OCI-M2 (cell line): ENCODE data around the gene LRRFIP1.

ENCODE experiments used
- DNase-seq: peaks from one replicate; lab custom pipeline; 2025; ENCODE audit not compliant: unreplicated experiment; lab: John Stamatoyannopoulos, UW

The LRRFIP1 gene

GRCh38 chr2:237701033-237701858 is 73.9 kb downstream of the LRRFIP1 start:
- no peak for DNase-seq

DNA sequence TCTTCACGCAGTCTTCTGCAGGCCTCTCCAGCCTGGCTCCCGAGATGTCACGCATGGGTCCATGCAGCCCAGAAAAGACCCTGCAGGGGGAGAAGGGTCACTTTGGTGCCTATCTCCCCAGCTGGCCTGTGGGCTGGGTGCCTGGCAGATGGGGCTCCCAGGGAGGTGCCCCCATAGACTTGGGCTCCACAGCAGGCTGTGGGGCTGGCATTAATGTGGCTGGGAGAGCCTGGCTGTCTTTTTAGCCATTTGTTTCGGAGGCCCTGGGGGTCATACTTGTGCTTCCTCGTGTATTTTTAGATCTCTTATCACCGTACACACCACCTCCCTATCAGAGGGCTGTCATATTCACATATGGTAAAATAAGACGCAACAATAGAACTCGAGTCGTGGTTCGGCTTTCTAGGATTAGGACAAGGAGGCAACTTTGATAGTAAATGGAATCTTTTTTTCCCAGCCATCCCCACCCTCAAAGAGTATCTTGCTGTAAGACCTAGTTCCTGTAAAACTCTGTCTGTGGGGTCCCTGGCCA is 74.5 kb downstream of the LRRFIP1 start:
- no peak for DNase-seq

DNA sequence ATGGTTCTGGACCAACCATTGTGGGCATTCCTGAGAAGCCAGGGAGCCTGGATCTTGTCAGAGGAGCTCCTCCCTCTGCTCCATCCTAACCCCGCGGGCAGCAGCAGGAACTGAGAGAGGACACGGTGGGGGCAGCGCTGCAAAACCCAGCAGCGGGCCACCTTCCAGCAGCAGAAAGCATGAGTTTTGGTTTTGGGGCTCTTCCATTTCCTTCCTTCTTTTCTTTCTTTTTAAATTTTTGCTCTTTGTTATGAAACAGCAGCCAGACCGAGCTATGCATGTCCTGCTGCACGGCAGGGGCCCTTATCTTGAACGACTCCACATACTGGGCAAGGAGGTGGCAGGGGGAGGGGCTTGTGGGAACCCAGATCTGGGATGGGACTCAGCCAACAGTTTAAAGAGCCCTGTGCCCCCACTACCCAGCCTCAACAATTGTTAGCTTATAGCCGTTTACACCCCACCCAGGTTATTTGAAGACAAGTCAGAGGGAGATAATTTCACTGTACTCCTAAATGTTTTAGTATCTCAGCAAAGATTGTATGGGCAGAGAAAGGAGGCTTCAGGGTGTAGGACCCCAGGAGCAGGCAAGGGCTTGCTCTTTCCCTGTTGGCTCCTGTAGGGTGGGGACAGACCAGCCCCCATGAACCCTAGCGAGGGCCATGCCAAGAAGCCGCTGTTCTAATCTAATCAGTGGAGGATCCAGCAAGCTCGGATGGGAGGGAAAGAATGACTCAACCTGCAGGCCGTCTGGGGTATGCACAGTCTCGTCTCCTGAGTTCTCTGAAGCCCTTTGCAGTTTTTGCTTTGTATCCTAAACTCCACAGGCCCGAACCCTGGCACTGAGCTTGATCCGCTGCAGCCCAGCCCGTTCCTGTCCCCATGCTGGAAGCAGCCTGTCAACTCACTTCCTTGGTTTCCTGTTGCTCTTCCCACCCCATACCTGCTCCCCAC is 75.3 kb downstream of the LRRFIP1 start:
- no peak for DNase-seq

DNA sequence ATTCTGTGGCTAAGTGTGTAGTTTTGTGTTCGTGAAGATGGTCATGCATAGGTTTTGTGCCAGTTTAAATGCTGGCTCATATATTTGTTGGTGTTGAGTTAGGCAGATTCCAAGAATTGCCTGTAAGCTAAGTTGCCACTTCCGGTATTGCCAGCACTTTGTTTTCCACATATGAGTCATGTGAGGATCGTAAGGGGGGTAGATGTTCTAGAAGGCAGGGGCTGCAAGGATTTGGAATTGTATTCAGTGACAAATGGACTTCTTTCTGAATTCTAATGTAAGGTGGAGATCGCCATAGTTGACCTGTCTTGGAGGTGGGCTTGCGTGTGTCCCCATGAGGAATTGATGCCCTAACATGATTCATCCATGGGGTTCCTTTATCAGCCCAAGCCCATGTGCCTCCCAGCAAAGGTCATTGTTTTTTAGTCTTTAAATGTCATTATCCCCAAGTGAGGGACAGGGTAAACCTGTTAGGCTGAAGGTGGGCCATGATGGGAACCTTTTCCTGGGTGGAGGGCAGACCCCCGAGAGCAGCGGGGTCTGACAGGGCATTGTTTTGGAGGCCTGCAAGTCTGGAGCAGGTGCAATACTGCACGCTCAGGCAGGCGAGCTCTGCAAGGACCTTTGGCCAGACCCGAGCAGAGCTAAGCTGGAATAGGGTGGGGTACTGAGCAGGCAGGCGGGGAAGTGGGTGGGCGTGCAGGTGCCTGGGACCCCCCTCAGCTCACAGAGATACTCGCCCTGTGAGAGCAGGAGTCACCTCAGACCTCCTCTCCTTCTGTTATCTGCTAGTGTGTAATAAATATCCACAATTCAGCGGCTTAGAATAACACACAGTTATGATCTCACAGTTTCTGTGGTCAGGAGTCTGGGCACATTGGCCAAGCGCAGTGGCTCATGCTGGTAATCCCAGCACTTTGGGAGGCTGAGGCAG is 77.4 kb downstream of the LRRFIP1 start:
- DNase-seq, result no peak

DNA sequence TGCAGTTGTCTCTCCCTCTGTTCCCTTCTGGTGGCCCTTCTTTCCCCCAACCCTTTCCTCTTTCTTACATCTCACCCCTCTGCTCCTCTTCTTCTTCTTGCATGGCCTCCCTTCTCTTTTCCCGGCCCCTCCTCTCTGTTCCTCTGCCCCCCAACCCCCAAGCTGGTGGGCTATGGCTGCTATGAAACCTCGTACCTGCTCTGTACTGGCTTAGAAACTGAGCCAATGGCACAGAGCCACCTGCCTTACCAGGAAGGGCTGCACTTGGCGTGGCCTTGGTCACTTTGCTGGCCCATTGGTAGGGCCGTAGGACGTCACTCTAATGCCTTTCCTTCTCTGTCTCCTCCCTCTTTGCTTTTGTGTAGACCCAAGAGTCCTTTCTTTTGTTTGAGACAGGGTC is 78.9 kb downstream of the LRRFIP1 start:
- no peak for DNase-seq

GRCh38 chr2:237708065-237708398 is 80.6 kb downstream of the LRRFIP1 start:
- DNase-seq, result no peak

DNA sequence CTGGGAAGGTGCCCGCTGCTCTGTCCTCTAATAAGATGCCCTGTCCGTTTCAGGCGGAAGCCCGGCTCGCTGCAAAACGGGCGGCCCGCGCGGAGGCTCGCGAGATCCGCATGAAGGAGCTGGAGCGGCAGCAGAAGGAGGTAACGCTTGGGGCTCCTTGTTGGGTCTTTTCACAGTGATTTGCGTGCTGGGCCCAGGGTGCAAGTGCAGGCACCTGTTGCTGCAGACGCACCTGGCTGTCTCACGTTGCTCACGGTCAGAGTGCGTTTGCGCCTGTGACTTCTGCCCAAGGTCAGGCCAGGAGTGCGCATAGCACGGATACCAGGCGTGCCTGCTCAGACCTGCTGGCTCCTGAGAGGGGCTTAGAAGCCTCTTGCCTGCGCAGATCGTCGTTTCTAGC is 81.1 kb downstream of the LRRFIP1 start:
- no peak for DNase-seq

GRCh38 chr2:237708961-237709360 is 81.6 kb downstream of the LRRFIP1 start:
- DNase-seq, result no peak

- no peak for DNase-seq
Measured at GRCh38 chr2:237711458-237712150, 84.2 kb downstream of the LRRFIP1 start.

DNA sequence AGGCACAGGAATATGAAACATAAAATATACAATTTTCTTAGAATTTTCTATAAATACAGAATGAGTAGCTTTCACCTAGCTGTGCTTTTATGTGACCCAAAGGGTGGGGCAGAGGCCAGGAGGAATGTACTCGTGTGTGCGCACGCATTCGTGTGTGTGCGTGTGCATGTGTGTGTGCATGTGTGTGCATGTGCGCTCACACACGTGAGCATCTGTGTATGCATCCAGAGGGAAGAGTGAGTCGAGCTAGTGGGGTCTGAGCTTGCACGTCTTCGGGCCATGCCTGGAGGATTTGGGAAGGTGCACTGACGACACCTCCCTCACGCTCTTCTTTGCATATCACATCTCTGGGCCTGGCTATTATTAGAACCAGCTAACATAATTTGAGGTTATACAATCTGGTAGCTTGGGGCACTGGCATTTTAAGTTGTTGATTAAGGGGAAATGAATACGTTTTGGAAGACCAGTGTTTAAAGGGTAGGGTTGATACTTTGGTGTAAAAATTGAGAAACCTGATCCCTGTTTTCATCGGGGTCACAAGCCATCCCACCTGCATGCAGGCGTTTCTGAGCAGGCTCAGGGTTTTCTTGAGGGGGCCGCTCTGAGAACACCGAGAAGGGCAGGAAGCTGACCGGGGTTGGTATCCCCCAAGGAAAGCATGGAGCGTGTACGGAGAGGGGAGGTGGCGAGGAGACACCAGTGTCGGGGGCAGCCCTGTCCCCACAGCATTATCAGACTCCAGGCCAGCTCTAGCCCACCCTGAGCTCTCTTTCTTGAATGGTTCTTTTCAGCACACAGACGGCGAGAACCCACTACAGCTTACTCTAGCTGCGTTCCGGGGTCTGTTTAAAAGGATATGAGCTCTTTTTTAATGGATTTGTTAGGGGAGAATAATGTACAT is 85.3 kb downstream of the LRRFIP1 start:
- no peak for DNase-seq

GRCh38 chr2:237714690-237715458 is 87.5 kb downstream of the LRRFIP1 start:
- no peak for DNase-seq

DNA sequence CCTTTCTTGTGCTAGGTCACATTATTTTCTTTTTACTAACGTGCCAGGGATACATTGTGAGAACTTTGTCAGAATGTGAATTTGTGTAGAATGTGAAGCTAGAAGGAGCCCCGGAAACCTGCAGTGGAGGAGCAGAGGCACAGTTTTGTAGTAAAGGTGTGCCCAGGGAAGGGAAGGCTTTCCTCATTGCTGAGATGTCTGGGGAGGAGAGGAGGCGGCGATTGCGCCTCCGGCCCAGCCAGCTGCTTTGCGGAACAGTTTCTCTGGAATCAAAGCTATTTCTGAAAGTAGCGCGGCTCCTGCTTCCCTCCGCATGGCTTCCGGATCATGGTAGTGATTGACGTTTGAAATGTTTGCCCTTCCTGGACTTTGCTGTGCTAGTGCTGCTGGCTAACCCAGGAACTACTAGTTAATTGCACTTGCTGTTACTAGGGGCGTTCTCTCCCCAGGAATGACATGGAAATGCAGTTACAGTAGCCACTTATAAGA is 88.1 kb downstream of the LRRFIP1 start:
- no peak for DNase-seq

GRCh38 chr2:237716011-237716410 is 88.6 kb downstream of the LRRFIP1 start:
- DNase-seq, result no peak

- no peak for DNase-seq
Measured at GRCh38 chr2:237717366-237718276, 90.2 kb downstream of the LRRFIP1 start.

- DNase-seq, result no peak
Measured at GRCh38 chr2:237718277-237718634, 90.9 kb downstream of the LRRFIP1 start.

- DNase-seq, result no peak
Measured at GRCh38 chr2:237720444-237720843, 93.1 kb downstream of the LRRFIP1 start.

- no peak for DNase-seq
Measured at GRCh38 chr2:237720957-237721356, 93.6 kb downstream of the LRRFIP1 start.
